Keratinocyte (primary cell): ENCODE results near the gene HIRA. TPM values are rescaled to one million over a fixed set of nuclear protein-coding genes. Genes with fewer than 3 reads are reported as not detected.

Experiments
- DNase-seq: peaks from one replicate; pipeline ENCODE4 v3.0.0-alpha.2; 2011; ENCODE audit warnings: low read depth, missing footprints, low spot score
- FAIRE-seq: peaks from 2 replicates; lab custom pipeline; 2011; peaks lifted over from hg19 to GRCh38; lab: Jason Lieb, UNC
- H2AFZ ChIP-seq: 2 replicates; pipeline ENCODE4 v1.6.0; 2012; ENCODE audit warnings: low read length, control low read depth, inconsistent platforms; ENCODE audit not compliant: control insufficient read depth
- H3K27ac ChIP-seq: 2 replicates; pipeline ENCODE4 v1.5.1; 2011; ENCODE audit warnings: low read length; ENCODE audit not compliant: control insufficient read depth, insufficient read depth
- H3K27me3 ChIP-seq: 3 replicates; pipeline ENCODE4 v1.6.0; 2011; ENCODE audit warnings: low read length; ENCODE audit not compliant: control insufficient read depth, insufficient read depth; ENCODE audit errors: extremely low read depth
- H3K36me3 ChIP-seq, 2 experiments: 2 replicates in 1 of 2; 3 replicates in 1 of 2; pipeline ENCODE4 v1.5.1; 2011; ENCODE audit warnings: low read length in 2 of 2, mild to moderate bottlenecking in 1 of 2; ENCODE audit not compliant: control insufficient read depth in 2 of 2, insufficient read depth in 2 of 2; ENCODE audit errors: extremely low read depth in 1 of 2
- H3K4me1 ChIP-seq: 3 replicates; pipeline ENCODE4 v1.5.1; 2011; ENCODE audit warnings: low read length; ENCODE audit not compliant: control insufficient read depth, insufficient read depth; ENCODE audit errors: extremely low read depth
- H3K4me2 ChIP-seq: 3 replicates; pipeline ENCODE4 v1.6.0; 2011; ENCODE audit warnings: low read depth, low read length; ENCODE audit not compliant: control insufficient read depth, insufficient read depth; ENCODE audit errors: extremely low read depth
- H3K4me3 ChIP-seq, 3 experiments: fragments of 200-600 bp in 1 of 3; sonication (generic) in 1 of 3; 2 replicates in 2 of 3; 3 replicates in 1 of 3; pipeline ENCODE4 v1.5.1; 2011 to 2016; ENCODE audit warnings: low read length in 3 of 3, mild to moderate bottlenecking in 3 of 3, control low read depth in 2 of 3, inconsistent platforms in 1 of 3, low read depth in 1 of 3, mixed read lengths in 1 of 3, mixed run types in 1 of 3, moderate library complexity in 1 of 3; ENCODE audit not compliant: control insufficient read depth in 2 of 3, insufficient read depth in 2 of 3; ENCODE audit errors: extremely low read depth in 1 of 3
- H3K79me2 ChIP-seq: 2 replicates; pipeline ENCODE4 v1.6.0; 2012; ENCODE audit warnings: low read length; ENCODE audit not compliant: control insufficient read depth, insufficient read depth
- H3K9ac ChIP-seq: 3 replicates; pipeline ENCODE4 v1.6.0; 2011; ENCODE audit warnings: low read length; ENCODE audit not compliant: control insufficient read depth, insufficient read depth; ENCODE audit errors: extremely low read depth
- H3K9me1 ChIP-seq: 3 replicates; pipeline ENCODE4 v1.6.0; 2011; ENCODE audit warnings: low read length; ENCODE audit not compliant: control insufficient read depth, insufficient read depth; ENCODE audit errors: extremely low read depth
- H3K9me3 ChIP-seq: 2 replicates; pipeline ENCODE4 v1.5.1; 2012; ENCODE audit warnings: low read depth, low read length; ENCODE audit not compliant: control insufficient read depth
- H4K20me1 ChIP-seq: 3 replicates; pipeline ENCODE4 v1.6.0; 2011; ENCODE audit warnings: low read length; ENCODE audit not compliant: control insufficient read depth, insufficient read depth; ENCODE audit errors: extremely low read depth
- CTCF ChIP-seq, 3 experiments: IDR thresholded peaks in 1 of 3; conservative IDR thresholded peaks in 1 of 3; optimal IDR thresholded peaks in 1 of 3; 2 replicates in 2 of 3; 3 replicates in 1 of 3; pipeline versions ENCODE3 to v1.5.1; 2011; ENCODE audit warnings: low read length in 3 of 3, mild to moderate bottlenecking in 3 of 3, moderate library complexity in 2 of 3, control low read depth in 1 of 3, inconsistent platforms in 1 of 3; ENCODE audit not compliant: insufficient read depth in 2 of 3; ENCODE audit errors: extremely low read depth in 1 of 3
- EZH2 ChIP-seq: IDR thresholded peaks from one replicate; pipeline ENCODE4 v1.6.1; 2012; ENCODE audit warnings: inconsistent platforms, mild to moderate bottlenecking, low read length, moderate library complexity
- dilution Hi-C: fragments of 300-500 bp; cut with MboI; formaldehyde crosslinking; loops from one replicate; pipeline ENCODE4 v1.7.0; 2020; ENCODE audit warnings: low sequenced_read_pairs; ENCODE audit not compliant: extremely low pct_ligation_motif_present
- polyA plus RNA-seq, 5 experiments: library from polyadenylated mRNA; depleted of rRNA in 3 of 5; stranded (reverse) in 3 of 5; stranded (forward) in 1 of 5; unstranded in 1 of 5; fragments of >200 nt; gene quantifications; 1 replicate in 1 of 5; 2 replicates in 3 of 5; 3 replicates in 1 of 5; pipeline versions ENCODE4 v1.2.1 to v1.2.3, GENCODE V29; 2011 to 2012; ENCODE audit warnings: missing spikeins in 2 of 5, low read depth in 1 of 5, low replicate concordance in 1 of 5

The HIRA gene
- polyA plus RNA-seq, 1 donor (not counting 4 experiments of a cell fraction or from before 2014, with no cell fraction given), result 16.7 TPM

DNA sequence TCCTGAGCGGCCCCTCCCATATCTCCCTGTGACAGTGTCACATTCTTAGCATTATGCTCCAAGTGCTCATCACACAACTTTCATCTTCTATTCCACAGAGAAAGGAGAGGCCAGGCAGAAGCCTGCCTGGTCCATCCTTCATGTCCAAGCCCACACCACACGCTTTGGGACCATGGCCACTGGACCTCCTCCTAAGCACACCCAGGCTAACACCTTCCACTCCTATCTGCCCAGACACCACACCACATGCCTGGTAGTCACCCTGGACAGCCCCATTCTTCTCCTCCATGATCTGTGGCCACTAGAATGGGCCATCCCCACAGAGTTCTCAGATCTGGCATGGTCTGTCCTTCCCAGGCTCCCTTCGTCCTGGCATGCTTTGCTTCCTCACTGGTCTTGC is 55.3 kb downstream of the HIRA start:
- no peak overlapping the region for H2AFZ ChIP-seq
- no peak overlapping the region for H3K27ac ChIP-seq
- H3K36me3 ChIP-seq, result peaks cover 36 to 38% of the 10 kb centered on the region in 2 experiments
- H3K4me3 ChIP-seq, result no peak overlapping the region
- H3K4me1 ChIP-seq, result no peaks in the 10 kb centered on the region
- H3K79me2 ChIP-seq, result no peaks in the 10 kb centered on the region
- dilution Hi-C loops, result no loop called here
- H3K27me3 ChIP-seq, result no peaks in the 10 kb centered on the region
- no peak overlapping the region for H3K4me2 ChIP-seq
- H3K9me1 ChIP-seq, result no peaks in the 10 kb centered on the region
- H3K9ac ChIP-seq, result no peak overlapping the region
- TF ChIP-seq EZH2, result no peak
- TF ChIP-seq CTCF (optimal IDR thresholded peaks at IDR 0.05 in 1 of 3, IDR thresholded peaks at IDR 0.05 in 1 of 3, conservative IDR thresholded peaks at IDR 0.05 in 1 of 3; ENCODE audit: extremely low read depth in 1 of 3, insufficient read depth in 2 of 3, low read length in 3 of 3), result no peak
- H3K9me3 ChIP-seq, result no peaks in the 10 kb centered on the region
- no peaks in the 10 kb centered on the region for H4K20me1 ChIP-seq
- DNase-seq, result no peak
- no peak for FAIRE-seq

GRCh38 chr22:19375435-19375834 is 56.1 kb downstream of the HIRA start:
- H3K9me3 ChIP-seq, result no peaks in the 10 kb centered on the region
- H4K20me1 ChIP-seq, result no peaks in the 10 kb centered on the region
- H3K9ac ChIP-seq, result no peak overlapping the region
- H3K27ac ChIP-seq, result no peak overlapping the region
- no peak for DNase-seq
- H3K9me1 ChIP-seq, result no peaks in the 10 kb centered on the region
- no peak overlapping the region for H3K4me2 ChIP-seq
- dilution Hi-C loops, result no loop called here
- no peaks in the 10 kb centered on the region for H3K79me2 ChIP-seq
- peaks cover 40 to 44% of the 10 kb centered on the region in 2 experiments for H3K36me3 ChIP-seq
- no peak for TF ChIP-seq CTCF (optimal IDR thresholded peaks at IDR 0.05 in 1 of 3, IDR thresholded peaks at IDR 0.05 in 1 of 3, conservative IDR thresholded peaks at IDR 0.05 in 1 of 3; ENCODE audit: extremely low read depth in 1 of 3, insufficient read depth in 2 of 3, low read length in 3 of 3)
- no peak for TF ChIP-seq EZH2
- H3K27me3 ChIP-seq, result no peaks in the 10 kb centered on the region
- no peak overlapping the region for H3K4me3 ChIP-seq
- FAIRE-seq, result no peak
- no peaks in the 10 kb centered on the region for H3K4me1 ChIP-seq
- no peak overlapping the region for H2AFZ ChIP-seq
